GM12878 (cell line): Measurements from ENCODE around the gene DNAI4. TPM values are rescaled to one million over a fixed set of nuclear protein-coding genes. Genes with fewer than 3 reads are reported as not detected.

Experiments
- ATAC-seq: fragments of 200-7000 bp; cut with Tn5 transposase; 3 replicates; pipeline ENCODE4 v1.9.1; 2020; ENCODE audit warnings: mild to moderate bottlenecking, moderate library complexity
- BruUV-seq: library from RNA; stranded (reverse); fragments of 400-500 nt; replicated peaks from 2 replicates; lab custom pipeline; 2021; lab: Mats Ljungman, UMichigan
- CTCF ChIA-PET: fragments of 300-600 bp; sonication (Branson Sonifier 250); formaldehyde crosslinking; extraction: SDS; loops from one replicate; lab custom pipeline; 2021; ENCODE audit warnings: inconsistent platforms; lab: Yijun Ruan, JAX
- POLR2A ChIA-PET: fragments of 350-600 bp; formaldehyde crosslinking; extraction: SDS; loops from one replicate; lab custom pipeline; 2021; ENCODE audit warnings: inconsistent platforms; lab: Charles Lee
- RAD21 ChIA-PET: fragments of 300-600 bp; sonication (Branson Sonifier 250); formaldehyde crosslinking; loops from one replicate; lab custom pipeline; 2023; ENCODE audit warnings: antibody characterized with exemption; ENCODE audit not compliant: unreplicated experiment; lab: Charles Lee
- SMC1A ChIA-PET: fragments of 300-600 bp; sonication (Branson Sonifier 250); formaldehyde crosslinking; loops from one replicate; lab custom pipeline; 2023; ENCODE audit not compliant: unreplicated experiment, uncharacterized antibody; lab: Charles Lee
- DNase-seq: peaks from one replicate; pipeline ENCODE4 v3.0.0-alpha.2; 2011; ENCODE audit warnings: low read depth, low spot score
- FAIRE-seq: peaks from 3 replicates; lab custom pipeline; 2011; peaks lifted over from hg19 to GRCh38; lab: Jason Lieb, UNC
- H2AFZ ChIP-seq: 2 replicates; pipeline ENCODE4 v1.6.0; 2011; ENCODE audit warnings: low read depth, low read length, control low read depth; ENCODE audit not compliant: control insufficient read depth
- H3K27ac ChIP-seq: 2 replicates; pipeline ENCODE4 v1.5.1; 2011; ENCODE audit warnings: control low read depth; ENCODE audit not compliant: control insufficient read depth, insufficient read depth
- H3K27me3 ChIP-seq, 2 experiments: replicated peaks in 1 of 2; 2 replicates each; pipeline versions ENCODE4 v1.6.0 to v1.6.1; 2011; ENCODE audit warnings: low read length in 1 of 2; ENCODE audit not compliant: control insufficient read depth in 2 of 2, insufficient read depth in 2 of 2
- H3K36me3 ChIP-seq, 2 experiments: 2 replicates each; pipeline ENCODE4 v1.5.1; 2011; ENCODE audit warnings: low read length in 1 of 2; ENCODE audit not compliant: control insufficient read depth in 2 of 2, insufficient read depth in 2 of 2
- H3K4me1 ChIP-seq: 2 replicates; pipeline ENCODE4 v1.6.1; 2011; ENCODE audit warnings: mild to moderate bottlenecking, low read length, moderate library complexity, mixed read lengths; ENCODE audit not compliant: control insufficient read depth, insufficient read depth
- H3K4me2 ChIP-seq: 2 replicates; pipeline ENCODE4 v1.6.0; 2011; ENCODE audit warnings: control low read depth; ENCODE audit not compliant: control insufficient read depth, insufficient read depth
- H3K4me3 ChIP-seq: fragments of 200-600 bp; sonication (generic); 2 replicates; pipeline ENCODE4 v1.5.1; 2016
- H3K79me2 ChIP-seq: 2 replicates; pipeline ENCODE4 v1.6.0; 2011; ENCODE audit warnings: low read length; ENCODE audit not compliant: control insufficient read depth, insufficient read depth
- H3K9ac ChIP-seq: 2 replicates; pipeline ENCODE4 v1.8.0; 2011; ENCODE audit warnings: low read length, control low read depth, mixed read lengths; ENCODE audit not compliant: control insufficient read depth, insufficient read depth
- H3K9me3 ChIP-seq: replicated peaks from 3 replicates; pipeline ENCODE4 v1.5.1; 2011; ENCODE audit warnings: mild to moderate bottlenecking, low read length; ENCODE audit not compliant: control insufficient read depth, insufficient read depth
- H4K20me1 ChIP-seq: 2 replicates; pipeline ENCODE4 v1.6.0; 2011; ENCODE audit not compliant: control insufficient read depth, insufficient read depth
- CREB1 ChIP-seq: IDR thresholded peaks from 2 replicates; pipeline ENCODE4 v1.6.1; 2012; ENCODE audit warnings: low read depth, mild to moderate bottlenecking, inconsistent platforms
- DPF2 ChIP-seq: fragments of 450-650 bp; IDR thresholded peaks from 2 replicates; pipeline ENCODE4 v1.6.1; 2017; ENCODE audit warnings: mild to moderate bottlenecking
- GATAD2B ChIP-seq: fragments of 450-650 bp; conservative IDR thresholded peaks from 2 replicates; pipeline ENCODE4 v1.6.1; 2017; ENCODE audit warnings: low read depth, mild to moderate bottlenecking, moderate library complexity
- HDAC2 ChIP-seq: fragments of 200-600 bp; sonication (generic); IDR thresholded peaks from 2 replicates; pipeline ENCODE4 v1.6.1; 2017
- PAX8 ChIP-seq: fragments of 450-650 bp; IDR thresholded peaks from 2 replicates; pipeline ENCODE4 v1.6.1; 2017; ENCODE audit warnings: mild to moderate bottlenecking, moderate library complexity
- PML ChIP-seq: IDR thresholded peaks from 2 replicates; pipeline ENCODE4 v1.6.1; 2012; ENCODE audit warnings: low read length, inconsistent platforms
- SIX5 ChIP-seq: IDR thresholded peaks from 2 replicates; pipeline ENCODE4 v1.6.1; 2011; ENCODE audit warnings: mild to moderate bottlenecking, low read depth, low read length, moderate library complexity; ENCODE audit not compliant: severe bottlenecking
- SRF ChIP-seq, 2 experiments: IDR thresholded peaks; 2 replicates each; pipeline ENCODE4 v1.6.1; 2011; ENCODE audit warnings: low read depth in 2 of 2, low read length in 2 of 2, mild to moderate bottlenecking in 1 of 2, moderate library complexity in 1 of 2
- TAF1 ChIP-seq: IDR thresholded peaks from 2 replicates; pipeline ENCODE4 v1.6.1; 2011; ENCODE audit warnings: mild to moderate bottlenecking, low read depth, low read length, borderline replicate concordance
- ZNF274 ChIP-seq: IDR thresholded peaks from one replicate; pipeline ENCODE4 v1.8.0; 2011; ENCODE audit not compliant: insufficient read length, insufficient read depth
- ZNF384 ChIP-seq: IDR thresholded peaks from 2 replicates; pipeline ENCODE4 v1.6.1; 2012; ENCODE audit warnings: low read depth, mild to moderate bottlenecking, low read length, improper control_type of control experiment, borderline replicate concordance
- in situ Hi-C: fragments of 300-500 bp; cut with MboI; formaldehyde crosslinking; loops from 9 replicates; pipeline ENCODE4 v1.14.3; 2018; ENCODE audit warnings: mixed read lengths
- intact Hi-C: fragments of 100-400 bp; cut with micrococcal nuclease; formaldehyde crosslinking; loops from one replicate; pipeline ENCODE4 v1.14.2; 2022; ENCODE audit not compliant: unreplicated experiment
- polyA plus RNA-seq, 11 experiments: library from polyadenylated mRNA; depleted of rRNA in 4 of 11; unstranded in 6 of 11; stranded (reverse) in 5 of 11; fragments of >200 nt; fragmentation: Nextera tagmentation in 4 of 11; fragmentation: Illumina TruSeq in 1 of 11; extraction: Ambion mirVana in 4 of 11; extraction: Trizol in 1 of 11; gene quantifications; 1 replicate in 1 of 11; 2 replicates in 10 of 11; pipeline versions ENCODE4 v1.2.1 to v1.2.3, GENCODE V29; 2011 to 2016; ENCODE audit warnings: inconsistent platforms in 2 of 11, missing spikeins in 2 of 11, low read depth in 1 of 11
- total RNA-seq, 4 experiments: library from RNA; depleted of rRNA in 3 of 4; stranded (reverse); fragments of >200 nt in 3 of 4; fragmentation: Illumina TruSeq in 1 of 4; extraction: Trizol in 1 of 4; gene quantifications; 2 replicates each; pipeline versions ENCODE4 v1.2.1 to v1.2.3, GENCODE V29; 2013 to 2021

Gene DNAI4
- total and polyA plus RNA-seq, 10 of the 15 experiments (the other 5 are each of a cell fraction or from before 2014, with no cell fraction given), result 0.13 to 2.3 (median 0.27) TPM; not detected in 1

DNA sequence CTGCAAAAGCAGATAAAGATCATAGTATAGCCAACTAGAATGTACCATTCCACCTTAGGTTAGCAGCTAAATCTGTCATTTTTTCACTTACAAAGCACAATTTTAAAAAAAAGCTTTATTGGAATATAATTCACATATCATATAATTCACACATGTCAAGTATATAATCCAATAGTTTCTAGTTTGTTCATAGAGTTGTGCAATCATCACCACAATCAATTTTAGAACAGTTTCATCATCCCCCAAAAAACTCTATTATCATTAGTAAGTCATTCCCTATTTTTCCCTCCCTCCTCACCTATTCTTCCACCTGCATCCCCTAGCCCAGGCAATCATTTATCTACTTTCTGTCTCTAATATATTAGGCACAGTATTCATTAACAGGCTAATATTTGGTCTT, 91.5 kb downstream of the DNAI4 start:
- BruUV-seq, result no TSS peak
- FAIRE-seq (no peak), DNase-seq (no peak), ATAC-seq (no peak)
- TF ChIP-seq ZNF384 (no peak), HDAC2 (no peak), PAX8 (no peak), SRF (IDR thresholded peaks at IDR 0.05; ENCODE audit: low read depth in 2 of 2, low read length in 2 of 2) (no peak), CREB1 (no peak), DPF2 (no peak), ZNF274 (no peak), PML (no peak), TAF1 (no peak), SIX5 (no peak), GATAD2B (no peak)
- in situ Hi-C loops (no loop called here), intact Hi-C loops (no loop called here)
- Histone ChIP-seq H3K9me3 (no peaks in the 10 kb centered on the region), H3K79me2 (no peaks in the 10 kb centered on the region), H3K4me3 (no peak overlapping the region), H3K4me1 (no peaks in the 10 kb centered on the region), H3K9ac (no peak overlapping the region), H3K4me2 (no peak overlapping the region), H2AFZ (no peak overlapping the region), H4K20me1 (no peaks in the 10 kb centered on the region), H3K27me3 (no peaks in the 10 kb centered on the region), H3K36me3 (no peaks in the 10 kb centered on the region), H3K27ac (no peak overlapping the region)
- CTCF ChIA-PET, result no interaction called here
- RAD21 ChIA-PET, result no interaction called here
- SMC1A ChIA-PET, result no interaction called here
- POLR2A ChIA-PET, result no interaction called here
